NOMO-1 (cell line): ENCODE measurements around the gene CZIB.

Experiments
- DNase-seq, 2 experiments: peaks; one replicate each; lab custom pipeline; 2025; ENCODE audit not compliant: unreplicated experiment in 2 of 2; lab: John Stamatoyannopoulos, UW

CZIB gene

GRCh38 chr1:53220171-53220961 is at the start of gene CZIB:
Gene CZIB, minus strand, starts transcription at chr1:53220634. Its CDS starts 59 bp downstream, at chr1:53220575.
- DNase-seq = peak; percentile 89 to 92

GRCh38 chr1:53270107-53270506 is 49.7 kb upstream of the CZIB start:
- no peak for DNase-seq

GRCh38 chr1:53267761-53268160 is 47.3 kb upstream of the CZIB start:
- no peak for DNase-seq

- DNase-seq = no peak
These were observed 45.6 kb upstream of the CZIB start for GRCh38 chr1:53266038-53266437.

GRCh38 chr1:53265581-53265980 is 45.1 kb upstream of the CZIB start:
- DNase-seq = no peak

- DNase-seq = no peak
These were observed 43.6 kb upstream of the CZIB start for GRCh38 chr1:53264048-53264447.

- DNase-seq = no peak
These were observed 41.6 kb upstream of the CZIB start for GRCh38 chr1:53262000-53262399.

- DNase-seq = no peak
These were observed 40.3 kb upstream of the CZIB start for GRCh38 chr1:53260631-53261247.

- no peak for DNase-seq
These were observed 39.5 kb upstream of the CZIB start for GRCh38 chr1:53259932-53260331.

GRCh38 chr1:53258216-53258615 is 37.8 kb upstream of the CZIB start:
- DNase-seq = no peak

- no peak for DNase-seq
These were observed 37.1 kb upstream of the CZIB start for GRCh38 chr1:53257454-53258081.

- no peak for DNase-seq
These were observed 36.3 kb upstream of the CZIB start for GRCh38 chr1:53256511-53257453.

GRCh38 chr1:53255031-53255430 is 34.6 kb upstream of the CZIB start:
- DNase-seq = no peak

- DNase-seq = no peak
These were observed 33.7 kb upstream of the CZIB start for GRCh38 chr1:53254011-53254640.

GRCh38 chr1:53250325-53250724 is 29.9 kb upstream of the CZIB start:
- no peak for DNase-seq

- DNase-seq = no peak
These were observed 29.3 kb upstream of the CZIB start for GRCh38 chr1:53249706-53250105.

- DNase-seq = no peak
These were observed 26.1 kb upstream of the CZIB start for GRCh38 chr1:53246261-53247134.

- no peak for DNase-seq
These were observed 23.7 kb upstream of the CZIB start for GRCh38 chr1:53244141-53244540.

GRCh38 chr1:53242381-53242780 is 21.9 kb upstream of the CZIB start:
- no peak for DNase-seq
